A549 (cell line): Measurements from ENCODE around the gene ACOXL. TPM values are rescaled to one million over a fixed set of nuclear protein-coding genes. Genes with fewer than 3 reads are reported as not detected.

ENCODE experiments used
- ATAC-seq, 2 experiments: fragments of 200-7000 bp in 1 of 2; fragments of >200 bp in 1 of 2; cut with Nextera tagmentation in 1 of 2; cut with Tn5 transposase in 1 of 2; 3 replicates each; pipeline versions ENCODE4 v1.8.0 to v1.9.1; 2018 to 2020; ENCODE audit warnings: mild to moderate bottlenecking in 1 of 2, moderate library complexity in 1 of 2
- CTCF ChIA-PET: fragments of 300-600 bp; sonication (Branson Sonifier 250); formaldehyde crosslinking; extraction: SDS; loops from one replicate; lab custom pipeline; 2021; ENCODE audit warnings: antibody characterized with exemption, inconsistent platforms; lab: Yijun Ruan, JAX
- POLR2A ChIA-PET: fragments of 350-600 bp; formaldehyde crosslinking; extraction: SDS; loops from one replicate; lab custom pipeline; 2021; ENCODE audit warnings: antibody characterized with exemption, inconsistent platforms; lab: Yijun Ruan, JAX
- DNase-seq, 2 experiments: peaks; one replicate each; pipeline versions ENCODE4 v3.0.0 to v3.0.0-alpha.2; 2011 to 2016; ENCODE audit warnings: low read depth in 1 of 2, low spot score in 1 of 2
- FAIRE-seq: peaks from 2 replicates; lab custom pipeline; 2011; peaks lifted over from hg19 to GRCh38; lab: Jason Lieb, UNC
- H3K27ac ChIP-seq, 2 experiments: fragments of >200 bp; sonication (Bioruptor Twin); formaldehyde crosslinking; 3 replicates each; pipeline ENCODE4 v1.5.1; 2016 to 2017
- H3K4me1 ChIP-seq: fragments of >200 bp; sonication (Bioruptor Twin); formaldehyde crosslinking; 3 replicates; pipeline ENCODE4 v1.6.1; 2016
- H3K4me2 ChIP-seq: fragments of >200 bp; sonication (Bioruptor Twin); formaldehyde crosslinking; 3 replicates; pipeline ENCODE4 v1.6.1; 2016
- H3K4me3 ChIP-seq: fragments of >200 bp; sonication (Bioruptor Twin); formaldehyde crosslinking; 3 replicates; pipeline ENCODE4 v1.5.1; 2016
- H3K9me3 ChIP-seq: fragments of >200 bp; sonication (Bioruptor Twin); formaldehyde crosslinking; 3 replicates; pipeline ENCODE4 v1.6.1; 2016
- ATOH8 ChIP-seq: fragments of 250-450 bp; sonication (Bioruptor Pico); IDR thresholded peaks from 2 replicates; pipeline ENCODE4 v1.5.0; 2020; ENCODE audit warnings: low read depth, mild to moderate bottlenecking, moderate library complexity
- BCL3 ChIP-seq: fragments of >200 bp; sonication (Bioruptor Twin); formaldehyde crosslinking; IDR thresholded peaks from 3 replicates; pipeline ENCODE4 v1.6.1; 2016
- BHLHE40 ChIP-seq: IDR thresholded peaks from 2 replicates; pipeline ENCODE4 v1.6.1; 2012; ENCODE audit warnings: low read depth, low read length, inconsistent platforms
- CBX2 ChIP-seq: fragments of 200-600 bp; sonication (generic); IDR thresholded peaks from 2 replicates; pipeline ENCODE4 v1.6.1; 2016; ENCODE audit warnings: low read depth, mild to moderate bottlenecking, borderline replicate concordance
- E2F6 ChIP-seq: IDR thresholded peaks from 2 replicates; pipeline ENCODE4 v1.6.1; 2012; ENCODE audit warnings: low read depth, borderline replicate concordance
- EHMT2 ChIP-seq: fragments of 200-600 bp; sonication (generic); IDR thresholded peaks from 2 replicates; pipeline ENCODE4 v1.6.1; 2016; ENCODE audit warnings: antibody characterized with exemption, low read depth, mild to moderate bottlenecking, moderate library complexity
- EP300 ChIP-seq, 2 experiments: fragments of >200 bp; sonication (Bioruptor Twin); formaldehyde crosslinking; IDR thresholded peaks; 2 replicates in 1 of 2; 3 replicates in 1 of 2; pipeline ENCODE4 v1.6.1; 2016 to 2017
- ESRRA ChIP-seq: fragments of 150-350 bp; IDR thresholded peaks from 2 replicates; pipeline ENCODE4 v1.6.1; 2014; ENCODE audit warnings: mild to moderate bottlenecking, low read length, borderline replicate concordance
- FOSB ChIP-seq: fragments of 250-450 bp; sonication (Bioruptor Pico); IDR thresholded peaks from 2 replicates; pipeline ENCODE4 v1.5.0; 2020; ENCODE audit warnings: mild to moderate bottlenecking, moderate library complexity
- FOXS1 ChIP-seq: fragments of 250-450 bp; sonication (Bioruptor Pico); IDR thresholded peaks from 2 replicates; pipeline ENCODE4 v1.5.0; 2020; ENCODE audit warnings: mild to moderate bottlenecking, moderate library complexity
- GATA3 ChIP-seq: IDR thresholded peaks from 2 replicates; pipeline ENCODE4 v1.6.1; 2012; ENCODE audit warnings: borderline replicate concordance
- HMGXB4 ChIP-seq: fragments of 250-450 bp; sonication (Bioruptor Pico); IDR thresholded peaks from 2 replicates; pipeline ENCODE4 v1.5.0; 2021; ENCODE audit warnings: mild to moderate bottlenecking, moderate library complexity, borderline replicate concordance
- HOXB13 ChIP-seq: fragments of 250-450 bp; sonication (Bioruptor Pico); IDR thresholded peaks from 2 replicates; pipeline ENCODE4 v1.5.0; 2020; ENCODE audit warnings: low read depth, mild to moderate bottlenecking, moderate library complexity
- HOXB5 ChIP-seq: fragments of 250-450 bp; sonication (Bioruptor Pico); IDR thresholded peaks from 2 replicates; pipeline ENCODE4 v1.5.0; 2020; ENCODE audit warnings: mild to moderate bottlenecking, moderate library complexity
- JUN ChIP-seq, 2 experiments: fragments of >200 bp; sonication (Bioruptor Twin); formaldehyde crosslinking; IDR thresholded peaks; 2 replicates in 1 of 2; 3 replicates in 1 of 2; pipeline ENCODE4 v1.6.1; 2016 to 2017
- JUNB ChIP-seq: fragments of >200 bp; sonication (Bioruptor Twin); formaldehyde crosslinking; IDR thresholded peaks from 2 replicates; pipeline ENCODE4 v1.6.1; 2016
- KDM1A ChIP-seq: fragments of 200-600 bp; sonication (generic); IDR thresholded peaks from 2 replicates; pipeline ENCODE4 v1.6.1; 2016; ENCODE audit warnings: low read depth, mild to moderate bottlenecking
- KDM5A ChIP-seq: fragments of 200-600 bp; sonication (generic); IDR thresholded peaks from 2 replicates; pipeline ENCODE4 v1.6.1; 2016; ENCODE audit warnings: antibody characterized with exemption, mild to moderate bottlenecking
- MAX ChIP-seq: IDR thresholded peaks from 2 replicates; pipeline ENCODE4 v1.6.1; 2012
- NFE2L2 ChIP-seq: fragments of 150-350 bp; conservative IDR thresholded peaks from 2 replicates; pipeline ENCODE4 v1.6.1; 2014; ENCODE audit warnings: low read length
- NPAS2 ChIP-seq: fragments of 250-450 bp; sonication (Bioruptor Pico); IDR thresholded peaks from 2 replicates; pipeline ENCODE4 v1.8.0; 2022; ENCODE audit warnings: mild to moderate bottlenecking, moderate library complexity, borderline replicate concordance
- POLR2A ChIP-seq: IDR thresholded peaks from 2 replicates; pipeline ENCODE4 v1.6.1; 2012; ENCODE audit warnings: mild to moderate bottlenecking, low read length
- POLR2AphosphoS2 ChIP-seq: conservative IDR thresholded peaks from 2 replicates; pipeline ENCODE4 v1.6.1; 2012; ENCODE audit warnings: low read length, improper control_type of control experiment, inconsistent platforms
- RAD21 ChIP-seq, 2 experiments: fragments of >200 bp in 1 of 2; sonication (Bioruptor Twin) in 1 of 2; formaldehyde crosslinking in 1 of 2; IDR thresholded peaks in 1 of 2; conservative IDR thresholded peaks in 1 of 2; 2 replicates in 1 of 2; 3 replicates in 1 of 2; pipeline ENCODE4 v1.6.1; 2012 to 2018; ENCODE audit warnings: inconsistent platforms in 1 of 2
- RCOR1 ChIP-seq: fragments of 150-350 bp; IDR thresholded peaks from 2 replicates; pipeline ENCODE4 v1.6.1; 2014; ENCODE audit warnings: antibody characterized with exemption, low read length, low read depth
- REST ChIP-seq: fragments of 200-600 bp; sonication (generic); IDR thresholded peaks from 2 replicates; pipeline ENCODE4 v1.6.1; 2016; ENCODE audit warnings: antibody characterized with exemption, mild to moderate bottlenecking, moderate library complexity
- SMC3 ChIP-seq: fragments of >200 bp; sonication (Bioruptor Twin); formaldehyde crosslinking; IDR thresholded peaks from 3 replicates; pipeline ENCODE4 v1.6.1; 2018; ENCODE audit warnings: inconsistent platforms
- ZC3H11A ChIP-seq: fragments of 450-650 bp; IDR thresholded peaks from 2 replicates; pipeline ENCODE4 v1.6.1; 2014; ENCODE audit warnings: antibody characterized with exemption, mild to moderate bottlenecking
- ZNF302 ChIP-seq: fragments of 250-450 bp; sonication (Bioruptor Pico); IDR thresholded peaks from 2 replicates; pipeline ENCODE4 v1.9.0; 2021; ENCODE audit warnings: inconsistent platforms, mild to moderate bottlenecking, moderate library complexity
- ZSCAN20 ChIP-seq: fragments of 250-450 bp; sonication (Bioruptor Pico); IDR thresholded peaks from 2 replicates; pipeline ENCODE4 v1.8.0; 2022; ENCODE audit warnings: mild to moderate bottlenecking, moderate library complexity
- WGBS: methylation state at CpG from one replicate; pipeline ENCODE4 v1.1.6; 2017; ENCODE audit errors: missing lambda C conversion rate; 5-methylcytosine and 5-hydroxymethylcytosine counted together
- polyA plus RNA-seq, 4 experiments: library from polyadenylated mRNA; depleted of rRNA in 3 of 4; stranded (reverse); fragments of >200 nt; fragmentation: RNase III in 1 of 4; extraction: RNeasy Plus Mini Kit Qiagen cat#74134 plus additional on column Dnase treatment in 1 of 4; gene quantifications; 2 replicates in 3 of 4; 3 replicates in 1 of 4; pipeline ENCODE4 v1.2.3, GENCODE V29; 2011 to 2017

ACOXL gene
- polyA plus RNA-seq, 2 of the 4 experiments (the other 2 are of a cell fraction): not detected

- POLR2A ChIA-PET: no interaction called here
- H3K9me3 ChIP-seq: no peaks in the 10 kb centered on the region
- H3K4me2 ChIP-seq: no peak overlapping the region
- CTCF ChIA-PET: no interaction called here
- no peaks in the 10 kb centered on the region for H3K4me1 ChIP-seq
- WGBS: 25% methylated on average over 5 of the region's 5 CpGs
- no peak overlapping the region for H3K4me3 ChIP-seq
- H3K27ac ChIP-seq: no peak overlapping the region
- ATAC-seq (no peak), DNase-seq (no peak), FAIRE-seq (no peak)
- TF ChIP-seq REST (no peak), CBX2 (no peak), NPAS2 (CRISPR knock-in tag) (no peak), ZC3H11A (no peak), FOSB (CRISPR knock-in tag) (no peak), EP300 (IDR thresholded peaks at IDR 0.05) (no peak), NFE2L2 (no peak), POLR2AphosphoS2 (no peak), JUNB (no peak), SMC3 (no peak), ZSCAN20 (CRISPR knock-in tag) (no peak), MAX (no peak), EHMT2 (no peak), RCOR1 (no peak), FOXS1 (CRISPR knock-in tag) (no peak), POLR2A (no peak), E2F6 (no peak), KDM1A (no peak), ATOH8 (CRISPR knock-in tag) (no peak)
Measured at GRCh38 chr2:110940376-110940910, 208.1 kb downstream of the ACOXL start.

GRCh38 chr2:110941226-110941625 is 208.9 kb downstream of the ACOXL start:
- WGBS: 74% methylated on average over 2 of the region's 2 CpGs
- POLR2A ChIA-PET: no interaction called here
- FAIRE-seq: no peak

More at GRCh38 chr2:110941226-110941625, 208.9 kb downstream of the ACOXL start:
- no peak overlapping the region for H3K27ac ChIP-seq
- DNase-seq: no peak
- no peak for TF ChIP-seq ZNF302 (CRISPR knock-in tag)
- no peak for TF ChIP-seq SMC3
- TF ChIP-seq ATOH8 (CRISPR knock-in tag): no peak
- TF ChIP-seq JUN (IDR thresholded peaks at IDR 0.05): no peak
- TF ChIP-seq BCL3: no peak
- TF ChIP-seq ESRRA: no peak
- TF ChIP-seq BHLHE40: no peak
- no peak for TF ChIP-seq HOXB5 (CRISPR knock-in tag)
- TF ChIP-seq RAD21 (conservative IDR thresholded peaks at IDR 0.05 in 1 of 2, IDR thresholded peaks at IDR 0.05 in 1 of 2): no peak
- TF ChIP-seq GATA3: no peak
- TF ChIP-seq HMGXB4 (CRISPR knock-in tag): no peak
- no peak for TF ChIP-seq KDM5A
- no peak for TF ChIP-seq HOXB13 (CRISPR knock-in tag)
- TF ChIP-seq, all 56 proteins: peak for 0
- CTCF ChIA-PET: no interaction called here
- no peak for ATAC-seq
- Histone ChIP-seq H3K4me1 (no peaks in the 10 kb centered on the region), H3K4me3 (no peak overlapping the region), H3K4me2 (no peak overlapping the region), H3K9me3 (no peaks in the 10 kb centered on the region)
